K562 (cell line): ENCODE results near the gene NOL4L. TPM values are rescaled to one million over a fixed set of nuclear protein-coding genes. Genes with fewer than 3 reads are reported as not detected.

ENCODE experiments used
- BRD9 ChIP-seq: fragments of 450-650 bp; IDR thresholded peaks from 2 replicates; pipeline ENCODE4 v1.6.1; 2018; ENCODE audit warnings: low read depth; ENCODE audit not compliant: partially characterized antibody
- CTCF ChIP-seq, 3 experiments: IDR thresholded peaks in 2 of 3; conservative IDR thresholded peaks in 1 of 3; 2 replicates each; pipeline ENCODE4 v1.5.1; 2011 to 2012; ENCODE audit warnings: low read length in 3 of 3, mild to moderate bottlenecking in 3 of 3, control low read depth in 2 of 3, improper control_type of control experiment in 1 of 3, inconsistent platforms in 1 of 3, low read depth in 1 of 3, mixed read lengths in 1 of 3, moderate library complexity in 1 of 3; ENCODE audit not compliant: insufficient read depth in 2 of 3
- E2F4 ChIP-seq: sonication (generic); formaldehyde crosslinking; IDR thresholded peaks from 2 replicates; pipeline ENCODE4 v1.8.0; 2022; ENCODE audit warnings: mild to moderate bottlenecking, low read depth, missing genetic modification reagents
- E2F5 ChIP-seq: sonication (generic); formaldehyde crosslinking; IDR thresholded peaks from 2 replicates; pipeline ENCODE4 v1.8.0; 2022; ENCODE audit warnings: mild to moderate bottlenecking, missing genetic modification reagents
- EHMT2 ChIP-seq: fragments of 450-650 bp; IDR thresholded peaks from 2 replicates; pipeline ENCODE4 v1.6.1; 2018; ENCODE audit warnings: antibody characterized with exemption
- ELK3 ChIP-seq: fragments of 450-650 bp; formaldehyde crosslinking; IDR thresholded peaks from 2 replicates; pipeline ENCODE4 v1.4.0; 2020; ENCODE audit warnings: mild to moderate bottlenecking
- RB1 ChIP-seq: fragments of 450-650 bp; IDR thresholded peaks from 2 replicates; pipeline ENCODE4 v1.6.1; 2017; ENCODE audit warnings: low read depth, mild to moderate bottlenecking
- SPI1 ChIP-seq: IDR thresholded peaks from 2 replicates; pipeline ENCODE4 v1.6.1; 2011; ENCODE audit warnings: low read depth, low read length, control low read depth, borderline replicate concordance
- SREBF1 ChIP-seq: fragments of 150-350 bp; IDR thresholded peaks from 2 replicates; pipeline ENCODE4 v1.6.1; 2014; ENCODE audit warnings: antibody characterized with exemption, low read depth, low read length, borderline replicate concordance
- TCF3 ChIP-seq: sonication (generic); formaldehyde crosslinking; IDR thresholded peaks from 2 replicates; pipeline ENCODE4 v1.4.0; 2020; ENCODE audit warnings: mild to moderate bottlenecking, missing genetic modification reagents
- ZBTB40 ChIP-seq, 2 experiments: fragments of 450-650 bp in 1 of 2; sonication (generic) in 1 of 2; formaldehyde crosslinking in 1 of 2; IDR thresholded peaks; 2 replicates each; pipeline versions ENCODE4 v1.7.1 to v1.9.0; 2016 to 2022; ENCODE audit warnings: inconsistent platforms in 1 of 2, mild to moderate bottlenecking in 1 of 2, missing genetic modification reagents in 1 of 2
- ZBTB7A ChIP-seq: IDR thresholded peaks from 2 replicates; pipeline ENCODE4 v1.6.1; 2011; ENCODE audit warnings: low read depth, mild to moderate bottlenecking, low read length, moderate library complexity, borderline replicate concordance; ENCODE audit not compliant: control insufficient read depth
- ZNF444 ChIP-seq: fragments of 250-450 bp; sonication (Bioruptor Pico); IDR thresholded peaks from 2 replicates; pipeline ENCODE4 v1.4.0; 2020; ENCODE audit warnings: mild to moderate bottlenecking, moderate library complexity
- polyA plus RNA-seq, 8 experiments: library from polyadenylated mRNA; depleted of rRNA in 4 of 8; stranded (reverse) in 5 of 8; unstranded in 3 of 8; fragments of >200 nt; fragmentation: Nextera tagmentation in 2 of 8; fragmentation: Illumina TruSeq in 1 of 8; extraction: Ambion mirVana in 2 of 8; extraction: Trizol in 1 of 8; gene quantifications; 2 replicates each; pipeline versions ENCODE4 v1.2.1 to v1.2.3, GENCODE V29; 2011 to 2014; ENCODE audit warnings: inconsistent platforms in 1 of 8, missing spikeins in 1 of 8
- total RNA-seq, 7 experiments: library from RNA; depleted of rRNA in 6 of 7; stranded (reverse); fragments of >200 nt in 6 of 7; fragmentation: Illumina TruSeq in 2 of 7; extraction: Trizol in 2 of 7; gene quantifications; 2 replicates each; pipeline versions ENCODE4 v1.2.1 to v1.2.3, GENCODE V29; 2011 to 2021; ENCODE audit warnings: low replicate concordance in 1 of 7

NOL4L gene
- total and polyA plus RNA-seq, 9 of the 15 experiments (the other 6 are each of a cell fraction or from before 2014, with no cell fraction given): 5.1 to 36.2 (median 13.6) TPM

- no peak for TF ChIP-seq E2F4 (CRISPR knock-in tag)
- TF ChIP-seq SREBF1: no peak
- peak; percentile 94 for TF ChIP-seq BRD9
- no peak for TF ChIP-seq SPI1
- no peak for TF ChIP-seq EHMT2
- no peak for TF ChIP-seq ELK3
- no peak for TF ChIP-seq ZBTB40 (IDR thresholded peaks at IDR 0.05)
- TF ChIP-seq ZBTB40 (CRISPR knock-in tag; IDR thresholded peaks at IDR 0.05): no peak
- peak in 1 of 3 experiments; percentile 3; a peak in 1 of 6 replicates for TF ChIP-seq CTCF (IDR thresholded peaks at IDR 0.05 in 2 of 3, conservative IDR thresholded peaks at IDR 0.05 in 1 of 3; ENCODE audit: insufficient read depth in 2 of 3, low read depth in 1 of 3, low read length in 3 of 3)
- no peak for TF ChIP-seq ZBTB7A
- no peak for TF ChIP-seq E2F5 (CRISPR knock-in tag)
- TF ChIP-seq ZNF444: no peak
- no peak for TF ChIP-seq RB1
- TF ChIP-seq TCF3 (CRISPR knock-in tag): peak; percentile 90
Observed at GRCh38 chr20:32397567-32398084, 187.5 kb downstream of the NOL4L start (continued).
